Heart left ventricle (tissue), 13 donors: ENCODE results near the gene STAP2.

Source experiments
- CTCF ChIP-seq, 12 donors: fragments of 200-600 bp; sonication (generic) in 4 of 12; IDR thresholded peaks; one replicate each; pipeline versions ENCODE4 v1.5.0 to v1.8.0; 2018 to 2022; ENCODE audit warnings: antibody characterized with exemption in 12 of 12, mild to moderate bottlenecking in 5 of 12
- POLR2A ChIP-seq, 2 donors: fragments of 450-650 bp; IDR thresholded peaks; one replicate each; pipeline ENCODE4 v1.6.1; 2017; ENCODE audit warnings: antibody characterized with exemption in 2 of 2, mild to moderate bottlenecking in 2 of 2, moderate library complexity in 2 of 2
- donor health status: ischemic (EF 13 %, LVEDD 7.1; RV severe dilation, severe dysfunction).
- donor health status: DM: no; HTN: yes; CAD: no.
- donor health status: DM: no; HTN: no; CAD: no.
- donor health status: ischemic (EF 25% LVEDD 6.9; RV normal size, moderate dysfunction).
- donor health status: ischemic (EF 25% LVEDD 5.7; RV mildly dilated, moderate dysfunction).
- donor health status: ischemic (EF 35%, LVEDD 5.7; RV mildly dilated, moderate dysfunction).
- donor health status: nonischemic (EF 11% LVEDD 7.7; RV severe dilation, severe dysfunction).
- donor health status: DM: yes; HTN: yes; CAD: no.
- donor health status: PGD.
- donor health status: ischemic (EF 29% LVEDD 5.4; RV normal size, mild dysfunction).
- donor health status: nonischemic (EF 23%, LVEDD 6.1; RV moderate dilation, normal function).

- TF ChIP-seq CTCF (IDR thresholded peaks at IDR 0.05), result no peak
- no peak for TF ChIP-seq POLR2A (IDR thresholded peaks at IDR 0.05)
Measured at GRCh38 chr19:4329858-4330257, 8.8 kb downstream of the STAP2 start.
